Bone marrow (tissue), 2 donors: ENCODE data around the gene CCNK.

Experiments used
- DNase-seq, 2 donors: peaks; one replicate each; lab custom pipeline; 2025; lab: John Stamatoyannopoulos, UW

Gene CCNK

GRCh38 chr14:99519931-99520421, 38.8 kb downstream of the CCNK start:
- no peak for DNase-seq

GRCh38 chr14:99520571-99521081, 39.4 kb downstream of the CCNK start:
- DNase-seq: no peak

GRCh38 chr14:99521176-99522024, 40.2 kb downstream of the CCNK start:
- DNase-seq: no peak

- DNase-seq: no peak
These were observed 40.8 kb downstream of the CCNK start for GRCh38 chr14:99522025-99522401.

- DNase-seq: no peak
These were observed 41.3 kb downstream of the CCNK start for GRCh38 chr14:99522457-99522891.

- DNase-seq: no peak
These were observed 41.9 kb downstream of the CCNK start for GRCh38 chr14:99522934-99523703.

- DNase-seq: no peak
These were observed 42.5 kb downstream of the CCNK start for GRCh38 chr14:99523704-99524055.

GRCh38 chr14:99524091-99524661, 43.0 kb downstream of the CCNK start:
- DNase-seq: no peak

- DNase-seq: no peak
These were observed 43.8 kb downstream of the CCNK start for GRCh38 chr14:99524804-99525698.

- no peak for DNase-seq
These were observed 44.5 kb downstream of the CCNK start for GRCh38 chr14:99525699-99526080.

GRCh38 chr14:99527026-99527425, 45.8 kb downstream of the CCNK start:
- no peak for DNase-seq

- no peak for DNase-seq
These were observed 46.3 kb downstream of the CCNK start for GRCh38 chr14:99527427-99528076.

- no peak for DNase-seq
These were observed 48.7 kb downstream of the CCNK start for GRCh38 chr14:99529899-99530298.

GRCh38 chr14:99530407-99531155, 49.4 kb downstream of the CCNK start:
- no peak for DNase-seq

GRCh38 chr14:99531251-99532096, 50.3 kb downstream of the CCNK start:
- no peak for DNase-seq

- no peak for DNase-seq
These were observed 51.1 kb downstream of the CCNK start for GRCh38 chr14:99532310-99532709.

- DNase-seq: no peak
These were observed 53.1 kb downstream of the CCNK start for GRCh38 chr14:99534333-99534732.

GRCh38 chr14:99534863-99535262, 53.7 kb downstream of the CCNK start:
- DNase-seq: no peak

GRCh38 chr14:99535448-99535847, 54.2 kb downstream of the CCNK start:
- no peak for DNase-seq
